HepG2 (cell line): Measurements from ENCODE around the gene ATXN7L2. TPM values are rescaled to one million over a fixed set of nuclear protein-coding genes. Genes with fewer than 3 reads are reported as not detected.
A peak's percentile ranks its signal among the peaks of the same experiment; 100 is the strongest.

Source experiments
- CEBPZ ChIP-seq: IDR thresholded peaks from 2 replicates; pipeline ENCODE4 v1.6.1; 2012; ENCODE audit warnings: low read length, improper control_type of control experiment
- FOXM1 ChIP-seq: sonication (generic); formaldehyde crosslinking; IDR thresholded peaks from 2 replicates; pipeline ENCODE4 v1.5.0; 2020; ENCODE audit warnings: missing genetic modification reagents
- GLI4 ChIP-seq: sonication (generic); formaldehyde crosslinking; IDR thresholded peaks from 2 replicates; pipeline ENCODE4 v1.5.1; 2020; ENCODE audit warnings: missing genetic modification reagents, mild to moderate bottlenecking, moderate library complexity, borderline replicate concordance
- HNRNPL ChIP-seq: fragments of 200-400 bp; formaldehyde crosslinking; IDR thresholded peaks from 2 replicates; pipeline ENCODE4 v1.6.1; 2017; ENCODE audit warnings: mild to moderate bottlenecking, low read depth, low read length
- HOMEZ ChIP-seq: IDR thresholded peaks from 2 replicates; pipeline ENCODE4 v1.6.1; 2016; ENCODE audit warnings: low read depth
- KAT8 ChIP-seq: IDR thresholded peaks from 2 replicates; pipeline ENCODE4 v1.6.1; 2016; ENCODE audit warnings: missing genetic modification reagents, missing compliant biosample characterization
- LRRFIP1 ChIP-seq: sonication (generic); formaldehyde crosslinking; conservative IDR thresholded peaks from 2 replicates; pipeline ENCODE4 v1.4.0; 2020; ENCODE audit warnings: missing genetic modification reagents
- MYNN ChIP-seq: sonication (generic); formaldehyde crosslinking; IDR thresholded peaks from 2 replicates; pipeline ENCODE4 v1.4.0; 2020; ENCODE audit warnings: mild to moderate bottlenecking, low read depth, missing genetic modification reagents
- PCBP1 ChIP-seq: fragments of 200-400 bp; formaldehyde crosslinking; IDR thresholded peaks from 2 replicates; pipeline ENCODE4 v1.6.1; 2017; ENCODE audit warnings: mild to moderate bottlenecking, low read depth, low read length, borderline replicate concordance
- PHF20 ChIP-seq: sonication (generic); formaldehyde crosslinking; IDR thresholded peaks from 2 replicates; pipeline ENCODE4 v1.5.0; 2020; ENCODE audit warnings: mild to moderate bottlenecking, missing genetic modification reagents
- SCMH1 ChIP-seq: sonication (generic); formaldehyde crosslinking; IDR thresholded peaks from 2 replicates; pipeline ENCODE4 v1.9.0; 2021; ENCODE audit warnings: missing genetic modification reagents, mild to moderate bottlenecking, borderline replicate concordance
- SMARCC2 ChIP-seq: fragments of 450-650 bp; IDR thresholded peaks from 2 replicates; pipeline ENCODE4 v1.6.1; 2017; ENCODE audit warnings: antibody characterized with exemption, mild to moderate bottlenecking
- SMARCE1 ChIP-seq: fragments of 450-650 bp; IDR thresholded peaks from 2 replicates; pipeline ENCODE4 v1.6.1; 2017; ENCODE audit warnings: borderline replicate concordance
- SMYD3 ChIP-seq: sonication (generic); formaldehyde crosslinking; IDR thresholded peaks from 2 replicates; pipeline ENCODE4 v1.8.1; 2023; ENCODE audit warnings: mild to moderate bottlenecking, missing genetic modification reagents
- SOX6 ChIP-seq, 2 experiments: fragments of 450-650 bp in 1 of 2; sonication (generic) in 1 of 2; formaldehyde crosslinking in 1 of 2; IDR thresholded peaks; 2 replicates each; pipeline versions ENCODE4 v1.4.0 to v1.6.1; 2017 to 2020; ENCODE audit warnings: antibody characterized with exemption in 1 of 2, mild to moderate bottlenecking in 1 of 2, missing genetic modification reagents in 1 of 2
- ZBTB14 ChIP-seq: sonication (generic); formaldehyde crosslinking; IDR thresholded peaks from 2 replicates; pipeline ENCODE4 v1.4.0; 2020; ENCODE audit warnings: missing genetic modification reagents
- ZNF230 ChIP-seq: sonication (generic); formaldehyde crosslinking; IDR thresholded peaks from 2 replicates; pipeline ENCODE4 v1.4.0; 2020; ENCODE audit warnings: mild to moderate bottlenecking, missing genetic modification reagents
- ZNF263 ChIP-seq: sonication (generic); formaldehyde crosslinking; IDR thresholded peaks from 2 replicates; pipeline ENCODE4 v1.4.0; 2020; ENCODE audit warnings: missing genetic modification reagents
- ZNF292 ChIP-seq: sonication (generic); formaldehyde crosslinking; IDR thresholded peaks from 2 replicates; pipeline ENCODE4 v1.8.1; 2022; ENCODE audit warnings: mild to moderate bottlenecking, low read depth, missing genetic modification reagents, borderline replicate concordance
- ZNF343 ChIP-seq: sonication (generic); formaldehyde crosslinking; IDR thresholded peaks from 2 replicates; pipeline ENCODE4 v1.4.0; 2020; ENCODE audit warnings: mild to moderate bottlenecking, missing genetic modification reagents
- ZNF768 ChIP-seq: sonication (generic); formaldehyde crosslinking; IDR thresholded peaks from 2 replicates; pipeline ENCODE4 v1.4.0; 2020; ENCODE audit warnings: missing genetic modification reagents
- polyA plus RNA-seq, 8 experiments: library from polyadenylated mRNA; depleted of rRNA in 3 of 8; stranded (reverse) in 7 of 8; unstranded in 1 of 8; fragments of >200 nt; fragmentation: Illumina TruSeq in 4 of 8; extraction: Trizol in 4 of 8; gene quantifications; 2 replicates each; pipeline versions ENCODE4 v1.2.1 to v1.2.3, GENCODE V29; 2011 to 2016; ENCODE audit warnings: low read depth in 4 of 8, missing spikeins in 1 of 8, mixed read lengths in 1 of 8; ENCODE audit not compliant: insufficient read depth in 1 of 8
- total RNA-seq, 5 experiments: library from RNA; depleted of rRNA; stranded (reverse); fragments of >200 nt; fragmentation: Illumina TruSeq; extraction: Trizol; gene quantifications; 2 replicates each; pipeline ENCODE4 v1.2.3, GENCODE V29; 2016; ENCODE audit warnings: low read depth in 1 of 5

The ATXN7L2 gene
- total and polyA plus RNA-seq, 2 of the 13 experiments (the other 11 are each of a cell fraction or from before 2014, with no cell fraction given): 2.7 to 2.8 TPM

- no peak for TF ChIP-seq LRRFIP1 (CRISPR knock-in tag)
- peak; percentile 67 for TF ChIP-seq PHF20 (CRISPR knock-in tag)
- no peak for TF ChIP-seq ZNF263 (CRISPR knock-in tag)
- no peak for TF ChIP-seq MYNN
- TF ChIP-seq FOXM1 (CRISPR knock-in tag): no peak
- TF ChIP-seq ZNF292 (CRISPR knock-in tag): no peak
- peak; percentile 92 for TF ChIP-seq PCBP1
- TF ChIP-seq GLI4: peak; percentile 72; the same call in 1 of the 2 replicates
- no peak for TF ChIP-seq HOMEZ (CRISPR knock-in tag)
- 0 out of 2 replicates have a peak, but pooled peaks have one; percentile 21 for TF ChIP-seq ZNF343 (CRISPR knock-in tag)
- TF ChIP-seq HNRNPL: 0 out of 2 replicates have a peak, but pooled peaks have one; percentile 46
- no peak for TF ChIP-seq SOX6 (IDR thresholded peaks at IDR 0.05)
- peak; percentile 5; the same call in 1 of the 2 replicates for TF ChIP-seq SOX6 (CRISPR knock-in tag; IDR thresholded peaks at IDR 0.05)
- peak; percentile 70; the same call in 1 of the 2 replicates for TF ChIP-seq KAT8 (CRISPR knock-in tag)
- no peak for TF ChIP-seq CEBPZ
- TF ChIP-seq SCMH1 (CRISPR knock-in tag): no peak
- TF ChIP-seq ZNF768: peak; percentile 73; the same call in 1 of the 2 replicates
- TF ChIP-seq ZNF230 (CRISPR knock-in tag): no peak; the same call in 1 of the 2 replicates
- TF ChIP-seq ZBTB14 (CRISPR knock-in tag): peak; percentile 96
- no peak for TF ChIP-seq SMYD3 (CRISPR knock-in tag)
- TF ChIP-seq SMARCE1: no peak
- no peak for TF ChIP-seq SMARCC2
These were observed at the start of gene ATXN7L2 (continued) for GRCh38 chr1:109483672-109484518.
